ENCODE data around the gene ATP13A2.
"Not testable (repeated sequence)": the region's sequence is repeated elsewhere in the genome, so short reads cannot be mapped to it uniquely, and the experiment has no call there.

Gene ATP13A2

DNA sequence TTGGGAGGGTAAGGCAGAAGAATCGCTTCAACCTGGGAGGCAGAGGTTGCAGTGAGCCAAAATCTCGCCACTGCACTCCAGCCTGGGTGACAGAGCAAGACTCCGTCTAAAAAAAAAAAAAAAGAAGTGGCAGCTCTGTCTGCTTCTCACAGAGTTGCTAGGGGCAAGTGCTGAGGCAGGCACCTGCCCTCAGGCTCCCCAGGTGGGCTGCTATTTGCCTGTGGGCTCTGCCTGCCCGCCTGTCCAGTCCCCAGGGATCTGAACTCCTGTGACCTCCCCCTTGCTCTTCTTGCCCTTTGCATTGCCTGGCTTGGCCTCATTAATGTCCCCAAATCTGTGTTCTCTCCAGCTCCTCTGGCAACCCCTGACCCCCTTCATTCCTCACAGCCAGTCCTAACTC is 59.4 kb downstream of the ATP13A2 start:
- not testable (repeated sequence) for FAIRE-seq

GRCh38 chr1:16949026-16949425 is 62.7 kb downstream of the ATP13A2 start:
- FAIRE-seq, result not testable (repeated sequence)

- FAIRE-seq, result not testable (repeated sequence)
Observed at GRCh38 chr1:16948282-16948891, 63.3 kb downstream of the ATP13A2 start.

GRCh38 chr1:16946646-16947045 is 65.1 kb downstream of the ATP13A2 start:
- no peak for FAIRE-seq

DNA sequence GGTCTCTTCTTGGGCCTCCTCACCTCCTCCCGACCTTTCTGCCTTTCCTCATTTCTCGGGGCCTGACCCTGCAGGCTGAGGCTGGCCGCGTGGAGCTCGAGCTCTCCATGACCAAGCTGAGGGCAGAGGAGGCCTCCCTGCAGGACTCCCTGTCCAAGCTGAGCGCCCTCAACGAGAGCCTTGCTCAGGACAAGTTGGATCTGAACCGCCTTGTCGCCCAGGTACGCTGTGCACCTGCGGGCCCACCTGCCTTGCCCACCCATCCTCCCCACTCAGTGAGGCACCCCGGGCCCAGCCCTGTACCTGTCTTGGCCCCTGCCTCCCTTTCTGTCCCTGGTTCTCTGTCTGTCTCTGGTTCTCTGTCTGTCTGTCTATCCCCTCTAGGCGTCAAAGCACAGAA is 65.5 kb downstream of the ATP13A2 start:
- not testable (repeated sequence) for FAIRE-seq

DNA sequence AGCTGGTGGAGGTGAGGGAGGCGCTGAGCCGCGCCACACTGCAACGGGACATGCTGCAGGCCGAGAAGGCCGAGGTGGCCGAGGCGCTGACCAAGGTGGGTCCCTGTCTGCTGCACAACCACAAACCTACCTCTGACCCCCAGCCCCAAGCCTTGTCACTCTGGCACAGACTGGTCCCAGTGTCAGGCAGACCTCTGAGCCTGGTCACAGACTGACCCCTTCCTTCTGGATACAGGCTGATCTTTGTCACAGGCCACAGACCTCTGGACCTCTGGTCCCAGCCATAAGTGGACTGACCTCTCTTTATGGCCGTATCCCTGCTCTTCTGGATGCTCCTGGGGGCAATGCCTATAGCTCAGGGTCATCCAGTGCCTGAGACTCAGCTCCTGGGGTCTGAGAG is 66.2 kb downstream of the ATP13A2 start:
- FAIRE-seq, result not testable (repeated sequence)

DNA sequence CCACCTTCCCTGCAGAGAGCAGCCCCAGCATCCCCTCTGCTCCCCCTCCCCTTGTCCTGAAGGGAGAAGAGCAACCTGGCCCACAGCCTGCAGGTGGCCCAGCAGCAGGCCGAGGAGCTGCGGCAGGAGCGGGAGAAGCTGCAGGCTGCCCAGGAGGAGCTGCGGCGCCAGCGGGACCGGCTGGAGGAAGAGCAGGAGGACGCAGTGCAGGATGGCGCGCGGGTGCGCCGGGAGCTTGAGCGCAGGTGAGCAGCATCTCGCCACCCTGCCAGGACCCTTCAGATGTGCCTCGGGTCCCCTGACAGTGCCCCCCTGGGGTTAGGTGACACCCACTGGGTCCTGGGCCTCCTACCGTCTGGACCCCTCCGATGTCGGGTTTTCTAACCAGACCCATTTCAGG is 67.7 kb downstream of the ATP13A2 start:
- no peak for FAIRE-seq

DNA sequence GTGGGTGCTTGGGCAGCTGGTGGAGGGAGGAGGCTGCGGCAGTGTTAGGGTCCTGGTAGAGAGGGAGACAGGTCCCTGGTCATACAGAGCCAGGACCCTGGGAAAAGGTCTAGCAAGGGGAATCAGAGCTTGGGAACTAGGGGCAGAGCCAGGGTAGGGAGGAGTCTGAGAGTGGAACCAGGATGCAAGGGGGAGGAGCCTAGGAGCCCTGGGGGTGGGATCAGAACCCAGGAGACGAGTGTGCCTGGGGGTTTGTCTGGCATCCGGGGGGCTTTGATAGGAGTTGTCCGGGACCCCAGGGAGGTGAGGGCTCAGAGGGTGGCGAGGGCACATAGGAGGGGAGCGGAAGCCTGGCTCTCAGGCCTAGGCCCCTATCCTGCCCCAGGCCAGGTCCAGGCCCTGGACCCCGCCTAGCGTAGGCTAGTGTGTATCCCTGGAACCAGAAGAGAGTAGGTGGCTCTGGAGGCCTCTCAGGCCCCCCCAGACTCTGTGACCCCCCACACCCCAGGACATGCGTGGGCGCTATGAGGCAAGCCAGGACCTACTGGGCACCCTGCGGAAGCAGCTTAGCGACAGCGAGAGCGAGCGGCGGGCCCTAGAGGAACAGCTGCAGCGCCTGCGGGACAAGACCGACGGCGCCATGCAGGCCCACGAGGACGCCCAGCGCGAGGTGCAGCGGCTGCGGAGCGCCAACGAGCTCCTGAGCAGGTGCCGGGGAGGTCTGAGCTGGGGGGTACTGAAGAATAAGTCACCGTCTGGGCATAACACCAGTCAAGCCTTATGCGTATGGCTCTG is 72.1 kb downstream of the ATP13A2 start:
- FAIRE-seq, result not testable (repeated sequence)

- FAIRE-seq, result no peak
Observed at GRCh38 chr1:16938351-16939321, 73.1 kb downstream of the ATP13A2 start.

DNA sequence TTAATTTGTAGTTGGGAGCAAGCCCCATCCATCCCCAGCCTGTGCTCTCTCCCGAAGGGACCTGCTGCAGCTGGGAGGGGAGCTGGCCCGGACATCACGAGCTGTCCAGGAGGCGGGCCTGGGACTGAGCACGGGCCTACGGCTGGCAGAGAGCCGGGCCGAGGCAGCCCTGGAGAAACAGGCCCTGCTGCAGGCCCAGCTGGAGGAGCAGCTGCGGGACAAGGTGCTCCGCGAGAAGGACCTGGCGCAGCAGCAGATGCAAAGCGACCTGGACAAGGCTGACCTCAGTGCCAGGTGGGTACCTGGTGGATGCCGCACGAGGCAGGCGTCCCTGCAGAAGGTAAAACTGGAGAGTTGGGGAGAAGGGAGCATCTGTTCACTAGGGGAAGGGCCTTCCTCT is 75.1 kb downstream of the ATP13A2 start:
- FAIRE-seq, result not testable (repeated sequence)

Measured in A204.1 (cell line).